Stomach (tissue), 4 donors: ENCODE measurements around the gene YARS1.

ENCODE experiments used
- CTCF ChIP-seq, 7 experiments: fragments of 450-650 bp in 4 of 7; fragments of 200-600 bp in 3 of 7; sonication (generic) in 3 of 7; IDR thresholded peaks; one replicate each; pipeline ENCODE4 v1.5.1; 2016 to 2019; ENCODE audit warnings: antibody characterized with exemption in 7 of 7, control low read depth in 2 of 7, mild to moderate bottlenecking in 1 of 7
- EP300 ChIP-seq: sonication (generic); formaldehyde crosslinking; IDR thresholded peaks from one replicate; pipeline ENCODE4 v1.6.1; 2017; ENCODE audit warnings: antibody characterized with exemption
- POLR2A ChIP-seq, 4 donors: fragments of 450-650 bp; IDR thresholded peaks; one replicate each; pipeline ENCODE4 v1.6.1; 2016; ENCODE audit warnings: antibody characterized with exemption in 4 of 4, control low read depth in 2 of 4, mild to moderate bottlenecking in 1 of 4, moderate library complexity in 1 of 4
- POLR2AphosphoS5 ChIP-seq, 3 donors: sonication (generic); formaldehyde crosslinking; IDR thresholded peaks; one replicate each; pipeline ENCODE4 v1.6.1; 2016; ENCODE audit warnings: antibody characterized with exemption in 3 of 3

- TF ChIP-seq CTCF (IDR thresholded peaks at IDR 0.05) (no peak), POLR2AphosphoS5 (IDR thresholded peaks at IDR 0.05) (no peak), POLR2A (IDR thresholded peaks at IDR 0.05) (no peak), EP300 (no peak)
These were observed 46.2 kb upstream of the YARS1 start for GRCh38 chr1:32863218-32863880.
